Measurements from ENCODE around the gene CAVIN4. TPM values are rescaled to one million over a fixed set of nuclear protein-coding genes. Genes with fewer than 3 reads are reported as not detected.
A peak's percentile ranks its signal among the peaks of the same experiment; 100 is the strongest.

The CAVIN4 gene
- total and polyA plus RNA-seq, 9 of the 15 experiments (the other 6 are each of a cell fraction or from before 2014, with no cell fraction given): 0.06 to 0.29 (median 0.18) TPM

DNA sequence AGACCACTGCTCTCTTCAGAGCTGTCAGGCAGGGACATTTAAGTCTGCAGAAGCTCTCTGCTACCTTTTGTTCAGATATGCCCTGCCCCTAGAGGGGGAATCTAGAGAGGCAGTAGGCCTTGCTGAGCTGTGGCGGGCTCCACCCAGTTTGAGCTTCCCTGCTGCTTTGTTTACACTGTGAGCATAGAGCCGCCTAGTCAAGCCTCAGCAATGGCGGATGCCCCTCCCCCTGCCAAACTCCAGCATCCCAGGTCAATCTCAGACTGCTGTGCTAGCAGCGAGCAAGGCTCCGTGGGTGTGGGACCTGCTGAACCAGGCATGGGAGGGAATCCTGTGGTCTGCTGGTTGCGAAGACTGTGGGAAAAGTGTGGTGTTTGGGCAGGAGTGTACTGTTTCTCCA is 59.9 kb downstream of the CAVIN4 start:
- peak in 1 of 4 experiments; percentile 48 for DNase-seq (ENCODE audit: extremely low read depth in 1 of 4, low spot score in 3 of 4)
- no peak overlapping the region for H3K4me3 ChIP-seq
- no peaks in the 10 kb centered on the region for H4K20me1 ChIP-seq (replicated peaks; ENCODE audit: control insufficient read depth, insufficient read depth, low read length)
- H3K9ac ChIP-seq (ENCODE audit: insufficient read depth in 1 of 2, low read depth in 2 of 2, low read length in 2 of 2): no peak overlapping the region
- H3K27me3 ChIP-seq (ENCODE audit: control insufficient read depth in 2 of 2, insufficient read depth in 2 of 2, low read length in 2 of 2): no peaks in the 10 kb centered on the region
- ChIA-PET POLR2A (interaction anchor here (0.8 kb wide), 1 partner anchor 64 kb away, joined by 4 read pairs; no protein-coding TSS in a partner anchor), CTCF (ENCODE audit: low intra/inter-chr PET ratio) (no interaction called here)
- in situ Hi-C loops (cut with MboI) (no loop called here), intact Hi-C loops (cut with micrococcal nuclease) (no loop called here)
- no peaks in the 10 kb centered on the region for H3K79me2 ChIP-seq (ENCODE audit: control insufficient read depth, insufficient read depth, low read length)
- H2AFZ ChIP-seq (ENCODE audit: low read depth, low read length): 0 out of 2 replicates have a peak overlapping the region, but pooled peaks have one; percentile 39
- no peaks in the 10 kb centered on the region for H3K9me1 ChIP-seq (ENCODE audit: control insufficient read depth, insufficient read depth, low read length)
- 0 out of 3 replicates have a peak, but pooled peaks have one; percentile 32 for ATAC-seq
- H3K27ac ChIP-seq (ENCODE audit: extremely low read depth, low read depth, low read length): no peak overlapping the region
- no TSS peak for BruUV-seq (replicated peaks)
- no peaks in the 10 kb centered on the region for H3K4me1 ChIP-seq (replicated peaks in 1 of 2; ENCODE audit: control insufficient read depth in 2 of 2, insufficient read depth in 2 of 2, low read length in 2 of 2)
- no peaks in the 10 kb centered on the region for H3K9me3 ChIP-seq (replicated peaks; ENCODE audit: control insufficient read depth, insufficient read depth, low read depth, low read length)
- H3K36me3 ChIP-seq (ENCODE audit: control insufficient read depth, insufficient read depth, low read length): no peaks in the 10 kb centered on the region
- no peak overlapping the region for H3K4me2 ChIP-seq (ENCODE audit: insufficient read depth, low read length)
- WGBS (ENCODE audit: insufficient coverage, low coverage, missing lambda C conversion rate): 0% methylated on average over 6 of the region's 6 CpGs
- FAIRE-seq: no peak
- TF ChIP-seq, protein P1, sequence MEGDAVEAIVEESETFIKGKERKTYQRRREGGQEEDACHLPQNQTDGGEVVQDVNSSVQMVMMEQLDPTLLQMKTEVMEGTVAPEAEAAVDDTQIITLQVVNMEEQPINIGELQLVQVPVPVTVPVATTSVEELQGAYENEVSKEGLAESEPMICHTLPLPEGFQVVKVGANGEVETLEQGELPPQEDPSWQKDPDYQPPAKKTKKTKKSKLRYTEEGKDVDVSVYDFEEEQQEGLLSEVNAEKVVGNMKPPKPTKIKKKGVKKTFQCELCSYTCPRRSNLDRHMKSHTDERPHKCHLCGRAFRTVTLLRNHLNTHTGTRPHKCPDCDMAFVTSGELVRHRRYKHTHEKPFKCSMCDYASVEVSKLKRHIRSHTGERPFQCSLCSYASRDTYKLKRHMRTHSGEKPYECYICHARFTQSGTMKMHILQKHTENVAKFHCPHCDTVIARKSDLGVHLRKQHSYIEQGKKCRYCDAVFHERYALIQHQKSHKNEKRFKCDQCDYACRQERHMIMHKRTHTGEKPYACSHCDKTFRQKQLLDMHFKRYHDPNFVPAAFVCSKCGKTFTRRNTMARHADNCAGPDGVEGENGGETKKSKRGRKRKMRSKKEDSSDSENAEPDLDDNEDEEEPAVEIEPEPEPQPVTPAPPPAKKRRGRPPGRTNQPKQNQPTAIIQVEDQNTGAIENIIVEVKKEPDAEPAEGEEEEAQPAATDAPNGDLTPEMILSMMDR (IDR thresholded peaks at IDR 0.05 in 2 of 3, conservative IDR thresholded peaks at IDR 0.05 in 1 of 3; ENCODE audit: insufficient read depth in 2 of 3, low read depth in 1 of 3, low read length in 3 of 3): peak in 1 of 3 experiments; percentile 13; a peak in 1 of 6 replicates
- TF ChIP-seq, protein P2, sequence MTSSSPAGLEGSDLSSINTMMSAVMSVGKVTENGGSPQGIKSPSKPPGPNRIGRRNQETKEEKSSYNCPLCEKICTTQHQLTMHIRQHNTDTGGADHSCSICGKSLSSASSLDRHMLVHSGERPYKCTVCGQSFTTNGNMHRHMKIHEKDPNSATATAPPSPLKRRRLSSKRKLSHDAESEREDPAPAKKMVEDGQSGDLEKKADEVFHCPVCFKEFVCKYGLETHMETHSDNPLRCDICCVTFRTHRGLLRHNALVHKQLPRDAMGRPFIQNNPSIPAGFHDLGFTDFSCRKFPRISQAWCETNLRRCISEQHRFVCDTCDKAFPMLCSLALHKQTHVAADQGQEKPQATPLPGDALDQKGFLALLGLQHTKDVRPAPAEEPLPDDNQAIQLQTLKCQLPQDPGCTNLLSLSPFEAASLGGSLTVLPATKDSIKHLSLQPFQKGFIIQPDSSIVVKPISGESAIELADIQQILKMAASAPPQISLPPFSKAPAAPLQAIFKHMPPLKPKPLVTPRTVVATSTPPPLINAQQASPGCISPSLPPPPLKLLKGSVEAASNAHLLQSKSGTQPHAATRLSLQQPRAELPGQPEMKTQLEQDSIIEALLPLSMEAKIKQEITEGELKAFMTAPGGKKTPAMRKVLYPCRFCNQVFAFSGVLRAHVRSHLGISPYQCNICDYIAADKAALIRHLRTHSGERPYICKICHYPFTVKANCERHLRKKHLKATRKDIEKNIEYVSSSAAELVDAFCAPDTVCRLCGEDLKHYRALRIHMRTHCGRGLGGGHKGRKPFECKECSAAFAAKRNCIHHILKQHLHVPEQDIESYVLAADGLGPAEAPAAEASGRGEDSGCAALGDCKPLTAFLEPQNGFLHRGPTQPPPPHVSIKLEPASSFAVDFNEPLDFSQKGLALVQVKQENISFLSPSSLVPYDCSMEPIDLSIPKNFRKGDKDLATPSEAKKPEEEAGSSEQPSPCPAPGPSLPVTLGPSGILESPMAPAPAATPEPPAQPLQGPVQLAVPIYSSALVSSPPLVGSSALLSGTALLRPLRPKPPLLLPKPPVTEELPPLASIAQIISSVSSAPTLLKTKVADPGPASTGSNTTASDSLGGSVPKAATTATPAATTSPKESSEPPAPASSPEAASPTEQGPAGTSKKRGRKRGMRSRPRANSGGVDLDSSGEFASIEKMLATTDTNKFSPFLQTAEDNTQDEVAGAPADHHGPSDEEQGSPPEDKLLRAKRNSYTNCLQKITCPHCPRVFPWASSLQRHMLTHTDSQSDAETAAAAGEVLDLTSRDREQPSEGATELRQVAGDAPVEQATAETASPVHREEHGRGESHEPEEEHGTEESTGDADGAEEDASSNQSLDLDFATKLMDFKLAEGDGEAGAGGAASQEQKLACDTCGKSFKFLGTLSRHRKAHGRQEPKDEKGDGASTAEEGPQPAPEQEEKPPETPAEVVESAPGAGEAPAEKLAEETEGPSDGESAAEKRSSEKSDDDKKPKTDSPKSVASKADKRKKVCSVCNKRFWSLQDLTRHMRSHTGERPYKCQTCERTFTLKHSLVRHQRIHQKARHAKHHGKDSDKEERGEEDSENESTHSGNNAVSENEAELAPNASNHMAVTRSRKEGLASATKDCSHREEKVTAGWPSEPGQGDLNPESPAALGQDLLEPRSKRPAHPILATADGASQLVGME (CRISPR knock-in tag; IDR thresholded peaks at IDR 0.05): no peak
- TF ChIP-seq PREB (CRISPR knock-in tag; IDR thresholded peaks at IDR 0.05): no peak
- TF ChIP-seq, protein P3, sequence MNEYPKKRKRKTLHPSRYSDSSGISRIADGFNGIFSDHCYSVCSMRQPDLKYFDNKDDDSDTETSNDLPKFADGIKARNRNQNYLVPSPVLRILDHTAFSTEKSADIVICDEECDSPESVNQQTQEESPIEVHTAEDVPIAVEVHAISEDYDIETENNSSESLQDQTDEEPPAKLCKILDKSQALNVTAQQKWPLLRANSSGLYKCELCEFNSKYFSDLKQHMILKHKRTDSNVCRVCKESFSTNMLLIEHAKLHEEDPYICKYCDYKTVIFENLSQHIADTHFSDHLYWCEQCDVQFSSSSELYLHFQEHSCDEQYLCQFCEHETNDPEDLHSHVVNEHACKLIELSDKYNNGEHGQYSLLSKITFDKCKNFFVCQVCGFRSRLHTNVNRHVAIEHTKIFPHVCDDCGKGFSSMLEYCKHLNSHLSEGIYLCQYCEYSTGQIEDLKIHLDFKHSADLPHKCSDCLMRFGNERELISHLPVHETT (CRISPR knock-in tag; conservative IDR thresholded peaks at IDR 0.05 in 1 of 2, IDR thresholded peaks at IDR 0.05 in 1 of 2): no peak
